Peyer's patch (tissue), 4 donors: ENCODE results near the gene DDX31.

ENCODE experiments used
- POLR2A ChIP-seq, 2 donors: fragments of 450-650 bp; IDR thresholded peaks; one replicate each; pipeline ENCODE4 v1.5.1; 2017; ENCODE audit warnings: antibody characterized with exemption in 2 of 2, mild to moderate bottlenecking in 2 of 2, moderate library complexity in 2 of 2
- TF ChIP-seq, protein P1 (sequence below), 6 experiments: fragments of 450-650 bp in 4 of 6; fragments of 200-600 bp in 2 of 6; sonication (generic) in 1 of 6; IDR thresholded peaks; one replicate each; pipeline ENCODE4 v1.5.1; 2017 to 2019; ENCODE audit warnings: antibody characterized with exemption in 6 of 6, mild to moderate bottlenecking in 3 of 6, moderate library complexity in 1 of 6

DNA sequence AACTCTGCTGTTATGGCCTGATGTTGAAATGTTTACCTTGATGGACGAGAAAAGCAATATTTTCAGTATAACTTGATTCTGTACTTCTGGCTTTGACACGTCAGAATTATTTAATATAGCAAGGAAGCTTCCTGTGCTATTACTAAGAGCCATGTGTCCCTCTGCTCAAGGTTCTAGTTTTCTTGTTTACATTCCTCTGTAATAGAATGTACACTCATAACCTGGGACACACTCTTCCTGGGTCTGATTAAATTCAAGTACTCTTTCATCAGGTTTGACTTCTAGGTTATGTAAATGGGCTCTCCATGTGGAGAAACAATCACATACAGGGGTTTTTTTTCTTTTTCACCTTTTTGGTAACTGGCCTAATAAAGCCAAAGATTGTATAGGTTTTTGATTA is 33.6 kb upstream of the DDX31 start:
- TF ChIP-seq, protein P1, sequence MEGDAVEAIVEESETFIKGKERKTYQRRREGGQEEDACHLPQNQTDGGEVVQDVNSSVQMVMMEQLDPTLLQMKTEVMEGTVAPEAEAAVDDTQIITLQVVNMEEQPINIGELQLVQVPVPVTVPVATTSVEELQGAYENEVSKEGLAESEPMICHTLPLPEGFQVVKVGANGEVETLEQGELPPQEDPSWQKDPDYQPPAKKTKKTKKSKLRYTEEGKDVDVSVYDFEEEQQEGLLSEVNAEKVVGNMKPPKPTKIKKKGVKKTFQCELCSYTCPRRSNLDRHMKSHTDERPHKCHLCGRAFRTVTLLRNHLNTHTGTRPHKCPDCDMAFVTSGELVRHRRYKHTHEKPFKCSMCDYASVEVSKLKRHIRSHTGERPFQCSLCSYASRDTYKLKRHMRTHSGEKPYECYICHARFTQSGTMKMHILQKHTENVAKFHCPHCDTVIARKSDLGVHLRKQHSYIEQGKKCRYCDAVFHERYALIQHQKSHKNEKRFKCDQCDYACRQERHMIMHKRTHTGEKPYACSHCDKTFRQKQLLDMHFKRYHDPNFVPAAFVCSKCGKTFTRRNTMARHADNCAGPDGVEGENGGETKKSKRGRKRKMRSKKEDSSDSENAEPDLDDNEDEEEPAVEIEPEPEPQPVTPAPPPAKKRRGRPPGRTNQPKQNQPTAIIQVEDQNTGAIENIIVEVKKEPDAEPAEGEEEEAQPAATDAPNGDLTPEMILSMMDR (IDR thresholded peaks at IDR 0.05), result no peak
- no peak for TF ChIP-seq POLR2A (IDR thresholded peaks at IDR 0.05)
